COLO668 (cell line): ENCODE results near the gene IL36B.
"Not testable (repeated sequence)": the region's sequence is repeated elsewhere in the genome, so short reads cannot be mapped to it uniquely, and the experiment has no call there.

ENCODE experiments used
- DNase-seq: peaks from one replicate; lab custom pipeline; 2025; ENCODE audit not compliant: unreplicated experiment; lab: John Stamatoyannopoulos, UW

Gene IL36B

DNA sequence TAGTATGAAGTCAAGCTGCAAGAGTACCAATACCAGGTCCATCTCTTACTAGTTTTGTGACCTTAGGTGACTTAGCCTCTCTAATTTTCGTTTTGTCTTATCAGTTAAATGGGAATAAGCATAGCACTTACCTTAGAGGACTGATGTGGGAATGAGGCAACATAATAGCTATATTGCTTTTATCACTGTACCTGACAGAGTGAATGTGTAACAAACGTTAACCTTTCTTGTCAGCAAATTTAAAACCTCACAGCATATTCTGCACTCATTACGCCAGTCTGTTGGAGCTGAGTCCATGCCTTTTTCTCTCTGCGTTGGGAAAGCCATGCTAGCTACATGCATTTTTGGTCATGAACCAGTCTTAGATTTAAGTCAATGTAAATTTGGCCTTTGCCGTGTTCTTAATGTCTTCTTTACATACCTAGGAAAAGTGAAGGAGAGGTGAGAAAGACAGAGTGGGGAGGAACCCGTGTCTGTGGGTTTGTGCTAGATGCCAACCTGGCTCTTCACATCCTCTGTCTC lies at the start of gene IL36B:
Gene IL36B (minus strand): TSS at position 472 of the 522 bp plus-strand sequence.
- DNase-seq: no peak

DNA sequence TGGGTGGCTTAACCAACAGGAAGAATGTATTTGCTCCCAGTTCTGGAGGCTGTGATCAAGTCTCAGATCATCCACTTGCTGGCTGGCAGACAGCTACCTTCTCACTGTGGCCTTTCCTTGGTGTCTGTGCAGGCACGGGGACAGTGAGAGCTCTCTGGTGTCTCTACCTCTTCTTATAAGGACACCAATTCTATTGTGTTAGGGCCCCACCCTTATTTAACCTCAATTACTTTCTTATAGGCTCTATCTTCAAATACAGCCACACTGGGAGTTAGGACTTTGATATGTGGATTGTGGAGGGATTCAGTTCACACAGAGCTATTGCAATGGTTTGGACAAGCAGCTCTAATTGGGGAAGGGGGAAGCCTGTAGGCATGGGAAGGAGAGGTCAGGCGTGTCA lies 49.5 kb upstream of the IL36B start:
- no peak for DNase-seq

DNA sequence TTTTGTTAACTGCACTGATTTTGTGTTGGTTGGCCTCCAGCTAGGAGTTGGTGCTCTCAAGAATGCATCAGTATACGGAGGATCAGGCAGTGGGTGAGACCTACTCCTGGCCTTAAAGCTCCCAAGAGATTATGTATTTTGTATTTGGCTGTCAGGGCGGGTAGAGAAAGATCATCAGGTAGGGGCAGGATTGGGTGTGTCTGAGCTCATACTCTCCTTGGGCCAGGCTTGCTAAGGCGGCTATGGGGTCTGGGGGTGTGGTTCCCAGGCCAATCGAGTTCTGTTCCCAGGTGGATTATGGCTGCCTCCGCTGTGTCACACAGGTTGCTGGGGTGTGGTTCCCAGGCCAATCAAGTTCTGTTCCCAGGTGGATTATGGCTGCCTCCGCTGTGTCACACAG lies 45.9 kb upstream of the IL36B start:
- DNase-seq: no peak

- DNase-seq: no peak
These were observed 45.4 kb upstream of the IL36B start for GRCh38 chr2:113098041-113098440.

DNA sequence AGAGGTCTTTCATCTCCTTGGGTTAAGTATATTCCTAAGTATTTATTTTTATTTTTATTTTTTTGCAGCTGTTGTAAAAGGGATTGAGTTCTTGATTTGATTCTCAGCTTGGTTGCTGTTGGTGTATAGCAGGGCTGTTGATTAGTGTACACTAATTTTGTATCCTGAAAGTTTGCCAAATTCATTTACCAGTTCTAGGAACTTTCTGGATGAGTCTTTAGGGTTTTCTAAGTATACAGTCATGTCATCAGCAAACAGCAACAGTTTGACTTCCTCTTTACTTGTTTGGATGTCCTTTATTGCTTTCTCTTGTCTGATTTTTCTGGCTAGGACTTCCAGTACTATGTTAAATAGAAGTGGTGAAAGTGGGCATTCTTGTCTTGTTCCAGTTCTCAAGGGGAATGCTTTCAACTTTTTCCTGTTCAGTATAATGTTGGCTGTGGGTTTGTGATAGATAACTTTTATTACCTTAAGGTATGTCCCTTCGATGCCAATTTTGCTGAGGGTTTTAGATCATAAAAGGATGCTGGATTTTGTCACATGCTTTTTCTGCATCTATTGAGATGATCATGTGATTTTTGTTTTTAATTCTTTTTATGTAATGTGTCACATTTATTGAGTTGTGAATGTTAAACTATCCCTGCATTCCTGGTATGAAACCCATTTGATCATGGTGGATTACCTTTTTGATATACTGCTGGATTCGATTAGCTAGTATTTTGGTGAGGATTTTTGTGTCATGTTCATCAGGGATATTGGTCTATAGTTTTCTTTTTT lies 44.4 kb upstream of the IL36B start:
- not testable (repeated sequence) for DNase-seq

DNA sequence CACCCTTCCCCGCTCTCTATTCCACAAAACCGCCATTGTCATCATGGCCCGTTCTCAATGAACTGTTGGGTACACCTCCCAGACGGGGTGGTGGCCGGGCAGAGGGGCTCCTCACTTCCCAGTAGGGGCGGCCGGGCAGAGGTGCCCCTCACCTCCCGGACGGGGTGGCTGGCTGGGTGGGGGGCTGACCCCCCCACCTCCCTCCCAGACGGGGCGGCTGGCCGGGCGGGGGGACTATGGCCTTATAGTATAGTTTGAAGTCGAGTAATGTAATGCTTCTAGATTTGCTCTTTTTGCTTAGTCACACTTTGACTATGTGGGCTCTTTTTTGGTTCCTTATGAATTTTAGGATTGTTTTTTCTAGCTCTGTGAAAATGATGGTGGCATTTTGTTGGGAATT lies 43.6 kb upstream of the IL36B start:
- not testable (repeated sequence) for DNase-seq

DNA sequence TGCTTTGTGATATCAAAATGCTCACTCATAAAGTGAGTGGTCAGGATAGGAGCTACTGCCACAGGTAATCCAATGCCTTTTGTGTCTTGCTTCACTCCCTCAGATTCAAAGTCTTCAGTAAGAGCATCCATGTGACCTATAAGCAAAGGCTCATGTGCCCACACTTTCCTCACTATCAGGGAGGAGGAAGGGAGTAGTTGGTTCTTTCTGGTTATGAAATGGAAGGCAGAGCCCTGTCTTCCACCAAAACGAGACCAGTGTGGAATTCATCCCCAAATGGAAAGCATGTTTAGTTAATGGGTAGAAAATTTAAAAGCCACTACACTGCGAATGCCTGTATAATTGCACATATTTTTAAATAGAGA lies 40.9 kb upstream of the IL36B start:
- DNase-seq: no peak

- DNase-seq: no peak
These were observed 40.4 kb upstream of the IL36B start for GRCh38 chr2:113092864-113093612.

DNA sequence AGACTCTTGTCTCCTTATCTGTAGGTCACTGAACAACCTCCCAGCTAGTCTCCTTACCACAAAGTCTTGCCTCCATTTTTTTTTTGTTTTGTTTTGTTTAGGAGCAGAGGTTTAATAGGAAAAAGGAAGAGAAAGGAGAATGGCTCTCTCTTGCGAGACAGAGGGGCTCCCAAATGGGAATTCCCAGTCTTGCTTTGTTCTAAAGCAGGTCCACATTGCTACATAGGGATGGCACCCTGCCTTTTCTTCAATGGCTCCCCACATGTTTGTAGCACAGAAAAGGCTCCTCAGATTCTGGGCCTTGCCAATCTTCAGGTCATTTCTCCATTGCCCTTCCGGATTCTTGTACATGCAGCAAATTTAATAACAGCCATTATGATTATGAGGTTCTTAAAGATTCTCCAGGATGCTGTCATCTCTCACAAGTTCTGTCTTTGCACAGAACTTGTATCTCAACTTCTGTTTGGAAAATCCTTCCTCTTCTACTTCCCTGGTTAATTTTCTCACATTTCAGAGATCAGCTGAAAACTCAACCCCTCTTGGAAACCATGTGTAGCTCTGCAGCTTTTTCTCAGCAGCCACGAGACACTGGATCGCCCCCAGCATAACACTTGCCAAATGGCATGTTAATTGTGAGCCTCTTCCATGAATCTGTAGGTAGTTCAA lies 38.7 kb upstream of the IL36B start:
- no peak for DNase-seq

DNA sequence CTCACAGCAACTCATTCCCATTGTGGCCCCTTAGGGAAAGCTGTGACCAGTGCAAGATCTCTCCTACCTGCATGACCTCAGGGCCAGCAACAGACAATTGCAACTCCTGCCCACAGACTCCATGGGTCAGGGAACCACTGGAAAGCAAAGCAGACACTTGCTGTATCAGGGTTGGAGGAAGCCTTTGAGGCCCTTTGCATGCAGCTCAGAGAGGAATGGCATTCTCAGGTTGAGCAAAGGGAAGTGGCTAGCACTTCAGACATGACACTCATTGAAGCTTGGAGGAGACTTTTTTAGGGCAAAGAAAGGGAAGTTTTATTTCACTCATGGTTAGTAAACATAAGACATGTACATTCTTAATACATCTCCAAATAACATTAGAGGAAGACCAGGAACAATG lies 37.2 kb upstream of the IL36B start:
- no peak for DNase-seq

DNA sequence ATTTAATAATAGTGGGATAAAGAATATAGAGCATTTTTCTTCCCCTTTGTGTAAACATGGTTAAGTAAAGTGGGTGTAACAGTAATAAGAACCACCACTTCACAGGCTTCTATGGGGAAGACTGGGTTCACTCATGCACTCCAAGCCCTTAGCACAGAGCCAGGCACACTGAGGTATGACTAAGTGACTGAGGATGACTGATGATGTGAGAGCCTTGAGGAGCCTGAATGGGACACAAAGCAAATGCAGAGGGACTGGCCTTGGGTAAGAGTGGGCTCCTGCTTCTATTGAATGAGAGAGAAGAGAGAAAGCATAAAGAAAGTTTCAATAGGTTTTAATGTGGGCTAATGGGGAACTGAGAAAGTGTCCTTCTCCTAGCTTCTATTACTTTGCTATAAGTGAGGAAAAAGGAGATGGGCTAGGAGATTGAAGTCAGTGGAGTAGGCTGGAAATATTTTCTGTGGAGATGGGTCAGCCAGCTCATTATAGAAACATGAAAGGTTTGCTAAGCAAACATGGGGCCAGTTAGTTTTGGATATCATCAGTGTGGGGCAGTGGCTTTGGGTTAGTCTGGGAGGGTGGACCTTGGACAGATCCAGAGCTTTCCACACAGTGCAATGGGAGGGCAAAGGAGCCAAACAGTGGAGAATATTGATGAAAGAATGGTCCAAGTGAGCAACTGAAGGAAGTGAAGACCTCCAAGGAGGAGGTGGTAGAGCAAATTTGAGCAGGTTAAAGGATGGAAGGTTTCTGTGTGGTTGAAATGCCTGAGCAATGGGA lies 35.7 kb upstream of the IL36B start:
- no peak for DNase-seq

DNA sequence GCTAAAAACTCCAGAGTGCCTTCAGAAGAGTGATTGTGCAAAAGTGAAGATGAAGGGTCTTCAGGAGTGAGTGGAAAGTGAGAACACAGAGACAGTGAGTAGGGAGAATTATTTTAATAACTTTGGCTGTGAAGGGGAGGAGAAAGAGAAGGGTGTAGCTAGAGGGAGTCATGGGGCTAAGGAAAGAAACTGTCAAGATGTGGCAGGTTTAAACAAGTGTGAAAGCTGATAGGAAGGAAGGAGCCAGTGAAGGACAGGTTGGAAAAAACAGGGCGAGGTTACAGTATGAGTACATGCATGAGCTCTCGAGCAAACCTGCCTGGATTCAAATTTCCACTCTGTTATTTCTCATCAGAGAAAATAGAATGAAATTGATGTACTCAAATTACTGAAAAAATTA lies 32.9 kb upstream of the IL36B start:
- DNase-seq: no peak

- DNase-seq: no peak
These were observed 31.8 kb upstream of the IL36B start for GRCh38 chr2:113084249-113085000.

- no peak for DNase-seq
These were observed 30.6 kb upstream of the IL36B start for GRCh38 chr2:113083296-113083695.

GRCh38 chr2:113081488-113082210 lies 29.0 kb upstream of the IL36B start:
- DNase-seq: no peak

DNA sequence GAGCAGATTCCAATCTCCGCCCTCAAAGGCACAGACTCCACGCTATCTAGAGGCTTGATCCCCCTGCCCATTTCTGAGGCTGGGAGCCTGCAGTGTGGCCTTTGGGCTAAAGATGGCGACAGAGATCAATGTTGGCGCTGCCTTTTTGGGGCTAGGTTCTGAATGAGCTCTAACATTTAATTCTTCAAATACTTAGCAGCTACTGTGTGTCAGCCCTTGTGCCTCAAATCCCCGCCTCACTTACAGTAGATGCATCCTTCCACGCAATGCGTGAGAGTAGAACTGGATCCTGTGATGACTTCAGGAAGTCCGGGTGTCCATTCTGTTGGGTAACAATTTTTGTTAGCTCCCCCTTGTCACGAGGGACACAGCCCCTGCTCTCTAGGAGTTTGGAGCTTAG lies 27.5 kb upstream of the IL36B start:
- peak; percentile 4 for DNase-seq

DNA sequence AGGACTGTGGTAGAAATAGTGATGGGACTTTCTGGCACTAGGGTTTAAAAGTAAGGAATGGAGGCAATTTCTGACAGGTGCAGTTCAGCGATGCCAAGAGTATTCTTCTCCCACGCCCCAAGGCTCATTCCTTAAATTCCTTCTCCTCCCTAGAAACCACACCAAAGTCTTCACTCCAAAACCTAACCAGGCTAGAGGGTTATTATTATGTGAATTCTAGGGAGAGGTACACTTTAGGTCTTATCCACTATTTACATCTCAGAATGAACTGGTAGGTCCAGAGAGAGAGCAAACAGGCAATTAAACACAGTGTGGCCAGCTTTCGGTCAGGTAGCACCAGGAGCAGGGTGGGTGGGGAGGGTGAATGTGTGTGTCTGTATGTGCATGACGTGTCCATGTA lies 26.5 kb upstream of the IL36B start:
- no peak for DNase-seq

DNA sequence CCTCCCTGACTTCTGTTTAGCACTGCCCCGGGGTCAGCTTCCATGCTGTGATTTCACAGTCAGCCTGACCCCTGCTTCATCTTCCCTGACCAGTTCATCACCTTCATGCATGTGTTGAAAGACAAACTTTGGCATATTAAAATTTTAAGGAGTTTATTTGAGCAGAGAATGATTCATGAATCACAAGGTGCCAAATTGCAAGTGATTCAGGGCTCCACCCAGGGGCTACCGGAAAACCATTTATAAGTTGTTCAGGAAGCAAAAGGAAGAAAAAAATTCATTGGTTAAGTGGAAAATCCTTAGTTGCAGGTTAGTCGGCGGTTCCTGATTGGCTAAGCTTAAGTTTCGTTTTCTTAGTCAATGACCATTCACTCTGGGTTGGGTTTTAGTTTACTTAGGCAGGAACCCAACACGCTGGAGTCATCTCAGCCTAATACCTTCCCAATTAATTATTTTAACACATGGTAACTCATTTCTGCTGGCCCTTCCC lies 25.7 kb upstream of the IL36B start:
- no peak for DNase-seq

DNA sequence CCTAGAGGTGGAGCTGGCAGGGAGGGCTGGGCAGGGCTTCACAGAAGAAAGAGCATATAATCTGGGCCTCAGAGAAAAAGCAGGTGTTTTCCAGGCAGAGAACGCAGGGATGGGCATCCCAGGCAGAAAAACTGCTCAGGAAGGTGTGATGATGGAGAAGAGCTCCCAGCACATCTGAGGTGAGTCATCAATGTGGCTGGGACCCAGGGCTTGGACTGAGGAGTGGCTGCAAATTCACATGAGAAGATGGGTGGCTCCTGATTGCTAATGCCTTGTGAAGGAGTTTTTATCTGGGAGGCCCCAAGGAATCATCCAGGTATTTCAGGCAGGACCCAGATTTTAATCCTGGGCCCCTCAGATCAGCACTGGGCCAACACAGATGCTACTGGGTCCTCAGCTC lies 25.3 kb upstream of the IL36B start:
- no peak for DNase-seq
